Dedifferentiated amniotic fluid mesenchymal stem cell (primary cell): ENCODE measurements around the gene ACTR1A.
A peak's percentile ranks its signal among the peaks of the same experiment; 100 is the strongest.
"Not testable (repeated sequence)": the region's sequence is repeated elsewhere in the genome, so short reads cannot be mapped to it uniquely, and the experiment has no call there.

ENCODE experiments used
- DNase-seq: peaks from one replicate; pipeline ENCODE4 v3.0.0-alpha.2; 2016; ENCODE audit errors: extremely low spot score

The ACTR1A gene

GRCh38 chr10:102454662-102455487, 47.6 kb downstream of the ACTR1A start:
- DNase-seq = not testable (repeated sequence)

- no peak for DNase-seq
These were observed 49.0 kb downstream of the ACTR1A start for GRCh38 chr10:102453502-102453901.

GRCh38 chr10:102452672-102453340, 49.7 kb downstream of the ACTR1A start:
- peak; percentile 52 for DNase-seq

GRCh38 chr10:102451105-102451969, 51.2 kb downstream of the ACTR1A start, which contains the start of gene C10orf95:
C10orf95 (minus strand) TSS chr10:102451543; CDS start chr10:102451093, 450 bp downstream.
- DNase-seq = no peak

- DNase-seq = peak; percentile 32
These were observed 52.0 kb downstream of the ACTR1A start for GRCh38 chr10:102450374-102451104.

GRCh38 chr10:102450124-102450373, 52.5 kb downstream of the ACTR1A start:
- no peak for DNase-seq

- no peak for DNase-seq
These were observed 53.0 kb downstream of the ACTR1A start for GRCh38 chr10:102449321-102450123.

GRCh38 chr10:102444851-102445250, 57.7 kb downstream of the ACTR1A start:
- no peak for DNase-seq

- no peak for DNase-seq
These were observed 64.1 kb downstream of the ACTR1A start for GRCh38 chr10:102438374-102438773.

- DNase-seq = no peak
These were observed 65.0 kb downstream of the ACTR1A start for GRCh38 chr10:102437515-102437914.

GRCh38 chr10:102436312-102436711, 66.2 kb downstream of the ACTR1A start:
- no peak for DNase-seq

GRCh38 chr10:102435529-102436233, 66.8 kb downstream of the ACTR1A start:
- DNase-seq = no peak

GRCh38 chr10:102435133-102435497, 67.4 kb downstream of the ACTR1A start:
- no peak for DNase-seq

GRCh38 chr10:102434394-102435132, 67.9 kb downstream of the ACTR1A start:
- DNase-seq = no peak

- no peak for DNase-seq
These were observed 68.9 kb downstream of the ACTR1A start for GRCh38 chr10:102433619-102434046.

GRCh38 chr10:102432162-102432950, 70.2 kb downstream of the ACTR1A start, which contains the start of gene CUEDC2:
CUEDC2 (minus strand) TSS chr10:102432574; CDS start chr10:102425188, 7,386 bp downstream.
- peak; percentile 96 for DNase-seq

GRCh38 chr10:102431452-102432124, 70.9 kb downstream of the ACTR1A start:
- no peak for DNase-seq

GRCh38 chr10:102429468-102429867, 73.0 kb downstream of the ACTR1A start:
- DNase-seq = no peak
